ENCODE data around the gene PCSK7.

Gene PCSK7

DNA sequence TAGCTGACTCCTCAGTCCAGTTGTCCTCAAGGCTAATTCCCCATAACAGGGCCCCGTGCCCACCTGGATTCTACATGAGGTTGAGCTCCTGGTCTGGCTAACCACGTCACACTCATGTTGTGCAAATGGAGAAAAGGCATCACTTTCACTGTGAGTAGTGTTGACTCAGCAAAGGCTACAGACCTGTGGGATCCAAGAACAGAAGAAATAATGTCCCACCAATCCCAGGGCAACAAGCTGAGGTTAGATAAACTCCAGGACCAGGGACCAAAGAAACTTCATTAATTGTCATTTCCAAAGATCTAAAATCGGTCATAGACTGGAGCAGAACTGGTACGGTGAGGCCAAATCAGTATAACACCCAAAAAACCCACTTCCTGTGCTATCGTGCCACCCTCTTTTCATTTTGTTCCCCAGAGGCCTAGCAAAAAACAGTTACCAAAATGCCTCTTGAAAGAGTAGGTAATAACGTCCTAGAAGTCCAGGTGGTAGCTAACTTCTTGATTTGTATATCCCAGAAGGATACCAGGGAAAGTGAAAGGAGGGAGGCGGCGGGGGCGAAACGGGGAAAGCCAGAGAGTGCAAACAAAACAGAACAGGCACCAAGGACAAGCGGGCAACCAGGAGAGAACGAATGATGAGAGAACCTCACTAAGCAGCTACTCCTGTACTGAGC is 1.4 kb downstream of the PCSK7 start:
- H3K27me3 ChIP-seq (ENCODE audit: insufficient read depth, low read length, poor library complexity): no peaks in the 10 kb centered on the region
- peaks cover 44% of the 10 kb centered on the region for H3K4me1 ChIP-seq (ENCODE audit: insufficient read depth, low read length)
- H3K4me3 ChIP-seq (ENCODE audit: low read depth in 1 of 2, low read length in 2 of 2): peak overlapping the region; percentile 81 to 91; a peak in 3 of 4 replicates
- H3K9ac ChIP-seq (ENCODE audit: low read depth, low read length): peak overlapping the region; percentile 71
- peak overlapping the region; percentile 83 for H3K4me2 ChIP-seq (ENCODE audit: insufficient read depth, low read length)
- H3K79me2 ChIP-seq (ENCODE audit: insufficient read depth, low read length): peaks cover 53% of the 10 kb centered on the region
- peaks cover 19% of the 10 kb centered on the region for H4K20me1 ChIP-seq (ENCODE audit: insufficient read depth, low read length)
- peaks cover 45% of the 10 kb centered on the region for H3K36me3 ChIP-seq (ENCODE audit: insufficient read depth, low read length)
- H3K9me3 ChIP-seq (ENCODE audit: insufficient read depth, low read length, severe bottlenecking): no peaks in the 10 kb centered on the region
- H2AFZ ChIP-seq (ENCODE audit: low read depth, low read length): no peak overlapping the region
- ATAC-seq (ENCODE audit: insufficient read depth, low read depth) (peak; percentile 52), DNase-seq (peak; percentile 56)
- TF ChIP-seq EZH2 (IDR thresholded peaks at IDR 0.05; ENCODE audit: borderline replicate concordance, low read depth, low read length, severe bottlenecking): no peak
- H3K27ac ChIP-seq (ENCODE audit: low read length): peak overlapping the region; percentile 84

DNA sequence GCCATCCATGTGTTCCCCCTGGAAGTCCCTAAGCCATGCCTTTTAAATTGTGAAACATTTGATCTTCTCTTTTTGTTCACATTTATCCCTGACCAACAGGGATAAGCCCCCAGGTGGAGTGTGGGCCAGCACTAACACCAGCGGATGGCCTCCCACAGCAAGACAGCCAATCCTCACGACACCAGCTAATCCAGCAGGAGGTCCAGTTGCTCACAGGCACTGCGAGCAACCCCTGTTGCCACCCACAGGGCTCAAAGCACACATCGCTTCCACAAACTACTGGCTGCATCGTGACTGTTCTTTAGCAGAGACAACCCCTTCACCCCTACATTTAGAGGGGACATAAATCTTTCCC is 2.0 kb downstream of the PCSK7 start:
- Histone ChIP-seq H3K27ac (ENCODE audit: low read length) (peak overlapping the region; percentile 84), H3K4me2 (ENCODE audit: insufficient read depth, low read length) (peak overlapping the region; percentile 83), H4K20me1 (ENCODE audit: insufficient read depth, low read length) (peaks cover 19% of the 10 kb centered on the region), H3K9me3 (ENCODE audit: insufficient read depth, low read length, severe bottlenecking) (no peaks in the 10 kb centered on the region), H2AFZ (ENCODE audit: low read depth, low read length) (no peak overlapping the region), H3K79me2 (ENCODE audit: insufficient read depth, low read length) (peaks cover 53% of the 10 kb centered on the region), H3K36me3 (ENCODE audit: insufficient read depth, low read length) (peaks cover 48% of the 10 kb centered on the region), H3K4me1 (ENCODE audit: insufficient read depth, low read length) (peaks cover 44% of the 10 kb centered on the region), H3K4me3 (ENCODE audit: low read depth in 1 of 2, low read length in 2 of 2) (peak overlapping the region in 1 of 2 experiments; percentile 91; a peak in 2 of 4 replicates), H3K9ac (ENCODE audit: low read depth, low read length) (peak overlapping the region; percentile 71), H3K27me3 (ENCODE audit: insufficient read depth, low read length, poor library complexity) (no peaks in the 10 kb centered on the region)
- no peak for DNase-seq
- no peak for ATAC-seq (ENCODE audit: insufficient read depth, low read depth)
- TF ChIP-seq CTCF (IDR thresholded peaks at IDR 0.05; ENCODE audit: borderline replicate concordance, extremely low read depth, low read length, poor library complexity, severe bottlenecking) (no peak), EZH2 (IDR thresholded peaks at IDR 0.05; ENCODE audit: borderline replicate concordance, low read depth, low read length, severe bottlenecking) (no peak)

DNA sequence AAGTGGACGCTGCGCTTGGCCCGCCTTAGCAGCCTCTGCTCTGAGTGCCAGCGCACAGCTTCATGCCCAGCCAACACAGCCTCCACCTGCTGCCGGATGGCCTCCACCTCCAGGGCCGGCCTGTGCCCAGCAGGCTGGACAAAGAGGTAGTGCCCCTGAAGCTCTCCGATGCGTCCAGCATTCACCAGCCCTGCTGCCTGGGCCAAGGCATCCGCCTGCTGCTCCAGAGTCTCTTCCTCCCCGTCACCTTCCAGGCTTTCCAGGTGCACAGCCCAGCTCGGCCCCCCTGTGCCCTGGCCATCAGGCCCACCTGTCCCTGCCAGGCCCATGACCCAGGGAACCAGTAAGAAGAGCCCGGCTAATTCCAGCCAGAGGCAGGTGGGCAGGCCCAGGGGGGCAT is 2.5 kb downstream of the PCSK7 start:
- no peak for TF ChIP-seq CTCF (IDR thresholded peaks at IDR 0.05; ENCODE audit: borderline replicate concordance, extremely low read depth, low read length, poor library complexity, severe bottlenecking)
- TF ChIP-seq EZH2 (IDR thresholded peaks at IDR 0.05; ENCODE audit: borderline replicate concordance, low read depth, low read length, severe bottlenecking): no peak
- H4K20me1 ChIP-seq (ENCODE audit: insufficient read depth, low read length): peaks cover 19% of the 10 kb centered on the region
- ATAC-seq (ENCODE audit: insufficient read depth, low read depth): no peak
- no peaks in the 10 kb centered on the region for H3K9me3 ChIP-seq (ENCODE audit: insufficient read depth, low read length, severe bottlenecking)
- H3K4me1 ChIP-seq (ENCODE audit: insufficient read depth, low read length): peaks cover 43% of the 10 kb centered on the region
- no peak for DNase-seq
- peak overlapping the region; percentile 83 for H3K4me2 ChIP-seq (ENCODE audit: insufficient read depth, low read length)
- no peak overlapping the region for H2AFZ ChIP-seq (ENCODE audit: low read depth, low read length)
- peak overlapping the region; percentile 71 for H3K9ac ChIP-seq (ENCODE audit: low read depth, low read length)
- no peaks in the 10 kb centered on the region for H3K27me3 ChIP-seq (ENCODE audit: insufficient read depth, low read length, poor library complexity)
- peaks cover 53% of the 10 kb centered on the region for H3K79me2 ChIP-seq (ENCODE audit: insufficient read depth, low read length)
- H3K27ac ChIP-seq (ENCODE audit: low read length): peak overlapping the region; percentile 84
- peak overlapping the region in 1 of 2 experiments; percentile 91; a peak in 1 of 4 replicates for H3K4me3 ChIP-seq (ENCODE audit: low read depth in 1 of 2, low read length in 2 of 2)
- H3K36me3 ChIP-seq (ENCODE audit: insufficient read depth, low read length): peaks cover 53% of the 10 kb centered on the region

DNA sequence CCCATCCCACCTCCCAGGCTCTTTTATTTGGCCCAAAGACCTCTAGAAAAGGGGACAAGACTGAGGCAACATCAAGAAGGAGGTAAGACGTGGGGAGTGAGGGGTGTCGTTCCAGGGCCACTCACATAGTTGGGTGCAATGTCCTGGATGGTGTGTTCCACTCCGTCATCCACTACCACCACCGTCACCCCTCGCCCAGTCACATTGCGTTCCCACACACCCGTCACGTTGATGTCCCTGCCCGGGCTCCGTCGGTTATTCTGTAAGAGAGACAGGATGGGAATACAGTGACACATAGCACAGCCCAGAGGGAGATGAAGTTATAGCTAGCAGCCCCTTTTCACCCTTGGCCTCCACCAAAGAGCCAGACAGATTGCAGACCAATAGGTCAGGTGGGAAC is 3.8 kb downstream of the PCSK7 start:
- peaks cover 24% of the 10 kb centered on the region for H4K20me1 ChIP-seq (ENCODE audit: insufficient read depth, low read length)

More for the DNA sequence above, 3.8 kb downstream of the PCSK7 start:
- TF ChIP-seq CTCF (IDR thresholded peaks at IDR 0.05; ENCODE audit: borderline replicate concordance, extremely low read depth, low read length, poor library complexity, severe bottlenecking) (no peak), EZH2 (IDR thresholded peaks at IDR 0.05; ENCODE audit: borderline replicate concordance, low read depth, low read length, severe bottlenecking) (no peak)
- Histone ChIP-seq H3K27me3 (ENCODE audit: insufficient read depth, low read length, poor library complexity) (no peaks in the 10 kb centered on the region), H3K79me2 (ENCODE audit: insufficient read depth, low read length) (peaks cover 40% of the 10 kb centered on the region), H2AFZ (ENCODE audit: low read depth, low read length) (no peak overlapping the region), H3K4me3 (ENCODE audit: low read depth in 1 of 2, low read length in 2 of 2) (no peak overlapping the region), H3K27ac (ENCODE audit: low read length) (no peak overlapping the region), H3K4me1 (ENCODE audit: insufficient read depth, low read length) (peaks cover 30% of the 10 kb centered on the region), H3K9me3 (ENCODE audit: insufficient read depth, low read length, severe bottlenecking) (no peaks in the 10 kb centered on the region), H3K36me3 (ENCODE audit: insufficient read depth, low read length) (peaks cover 64% of the 10 kb centered on the region), H3K4me2 (ENCODE audit: insufficient read depth, low read length) (no peak overlapping the region), H3K9ac (ENCODE audit: low read depth, low read length) (no peak overlapping the region)
- DNase-seq (no peak), ATAC-seq (ENCODE audit: insufficient read depth, low read depth) (no peak)

Data from DND-41 (cell line).